HepG2 (cell line): Measurements from ENCODE around the gene PIP4K2B. TPM values are rescaled to one million over a fixed set of nuclear protein-coding genes. Genes with fewer than 3 reads are reported as not detected.

Source experiments
- NONO ChIP-seq, 2 experiments: fragments of 450-650 bp in 1 of 2; sonication (generic) in 1 of 2; formaldehyde crosslinking in 1 of 2; IDR thresholded peaks in 1 of 2; conservative IDR thresholded peaks in 1 of 2; 2 replicates each; pipeline versions ENCODE4 v1.6.1 to v1.8.0; 2017 to 2022; ENCODE audit warnings: mild to moderate bottlenecking in 1 of 2, missing genetic modification reagents in 1 of 2, moderate library complexity in 1 of 2
- ZNF614 ChIP-seq: IDR thresholded peaks from 2 replicates; pipeline ENCODE4 v1.6.1; 2018; ENCODE audit warnings: missing biosample characterization, missing genetic modification reagents, inconsistent platforms, borderline replicate concordance
- polyA plus RNA-seq, 8 experiments: library from polyadenylated mRNA; depleted of rRNA in 3 of 8; stranded (reverse) in 7 of 8; unstranded in 1 of 8; fragments of >200 nt; fragmentation: Illumina TruSeq in 4 of 8; extraction: Trizol in 4 of 8; gene quantifications; 2 replicates each; pipeline versions ENCODE4 v1.2.1 to v1.2.3, GENCODE V29; 2011 to 2016; ENCODE audit warnings: low read depth in 4 of 8, missing spikeins in 1 of 8, mixed read lengths in 1 of 8; ENCODE audit not compliant: insufficient read depth in 1 of 8
- total RNA-seq, 5 experiments: library from RNA; depleted of rRNA; stranded (reverse); fragments of >200 nt; fragmentation: Illumina TruSeq; extraction: Trizol; gene quantifications; 2 replicates each; pipeline ENCODE4 v1.2.3, GENCODE V29; 2016; ENCODE audit warnings: low read depth in 1 of 5
- TF ChIP-seq, protein P1 (sequence below): sonication (generic); formaldehyde crosslinking; IDR thresholded peaks from 2 replicates; pipeline ENCODE4; 2020; ENCODE audit warnings: missing genetic modification reagents, mild to moderate bottlenecking, borderline replicate concordance
- TF ChIP-seq, protein P2 (sequence below): sonication (generic); formaldehyde crosslinking; IDR thresholded peaks from 2 replicates; pipeline ENCODE4 v1.4.0; 2020; ENCODE audit warnings: missing genetic modification reagents

The PIP4K2B gene
- total and polyA plus RNA-seq, 2 of the 13 experiments (the other 11 are each of a cell fraction or from before 2014, with no cell fraction given): 20.4 to 54.0 TPM

DNA sequence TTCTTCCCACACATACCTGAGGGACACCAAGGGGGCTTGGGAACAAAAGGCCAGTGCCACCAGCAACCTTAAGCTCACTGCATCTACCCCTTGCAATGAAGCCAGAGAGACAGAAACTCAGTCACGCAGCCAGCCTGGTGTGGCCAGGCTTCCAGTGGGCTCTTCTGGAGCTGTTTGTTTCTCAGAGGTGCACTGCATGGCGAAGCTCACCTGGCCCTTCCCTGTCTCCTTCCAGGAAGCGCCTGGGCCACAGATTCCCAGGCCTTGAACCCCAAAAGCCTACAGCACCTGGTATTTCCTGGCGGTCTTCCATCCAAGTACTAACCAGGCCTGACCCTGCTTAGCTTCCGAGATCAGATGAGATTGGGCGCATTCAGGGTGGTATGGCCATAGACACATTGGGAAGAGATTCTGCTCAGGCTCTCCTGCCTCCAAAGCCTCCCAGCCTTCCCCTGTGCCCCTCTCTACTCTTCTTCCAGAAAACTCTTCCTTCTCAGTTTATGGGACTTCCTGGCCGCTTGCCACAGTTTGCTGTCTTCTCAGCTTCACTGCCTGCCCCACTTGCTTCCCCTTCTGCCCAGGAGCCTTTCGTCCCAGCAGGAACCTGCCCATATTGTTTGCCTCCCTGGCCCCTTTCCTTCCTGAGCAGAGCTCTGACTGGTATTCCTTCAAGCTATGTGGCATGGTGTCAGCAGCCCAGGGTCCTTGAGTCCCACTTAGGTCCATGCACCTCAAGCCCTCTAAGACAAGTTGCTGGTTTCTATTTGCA lies 67.6 kb downstream of the PIP4K2B start (continued):
- TF ChIP-seq, protein P1, sequence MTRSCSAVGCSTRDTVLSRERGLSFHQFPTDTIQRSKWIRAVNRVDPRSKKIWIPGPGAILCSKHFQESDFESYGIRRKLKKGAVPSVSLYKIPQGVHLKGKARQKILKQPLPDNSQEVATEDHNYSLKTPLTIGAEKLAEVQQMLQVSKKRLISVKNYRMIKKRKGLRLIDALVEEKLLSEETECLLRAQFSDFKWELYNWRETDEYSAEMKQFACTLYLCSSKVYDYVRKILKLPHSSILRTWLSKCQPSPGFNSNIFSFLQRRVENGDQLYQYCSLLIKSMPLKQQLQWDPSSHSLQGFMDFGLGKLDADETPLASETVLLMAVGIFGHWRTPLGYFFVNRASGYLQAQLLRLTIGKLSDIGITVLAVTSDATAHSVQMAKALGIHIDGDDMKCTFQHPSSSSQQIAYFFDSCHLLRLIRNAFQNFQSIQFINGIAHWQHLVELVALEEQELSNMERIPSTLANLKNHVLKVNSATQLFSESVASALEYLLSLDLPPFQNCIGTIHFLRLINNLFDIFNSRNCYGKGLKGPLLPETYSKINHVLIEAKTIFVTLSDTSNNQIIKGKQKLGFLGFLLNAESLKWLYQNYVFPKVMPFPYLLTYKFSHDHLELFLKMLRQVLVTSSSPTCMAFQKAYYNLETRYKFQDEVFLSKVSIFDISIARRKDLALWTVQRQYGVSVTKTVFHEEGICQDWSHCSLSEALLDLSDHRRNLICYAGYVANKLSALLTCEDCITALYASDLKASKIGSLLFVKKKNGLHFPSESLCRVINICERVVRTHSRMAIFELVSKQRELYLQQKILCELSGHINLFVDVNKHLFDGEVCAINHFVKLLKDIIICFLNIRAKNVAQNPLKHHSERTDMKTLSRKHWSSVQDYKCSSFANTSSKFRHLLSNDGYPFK (CRISPR knock-in tag): no peak
- TF ChIP-seq ZNF614 (CRISPR knock-in tag) (no peak), NONO (IDR thresholded peaks at IDR 0.05) (no peak), NONO (CRISPR knock-in tag; conservative IDR thresholded peaks at IDR 0.05) (no peak)
- TF ChIP-seq, protein P2, sequence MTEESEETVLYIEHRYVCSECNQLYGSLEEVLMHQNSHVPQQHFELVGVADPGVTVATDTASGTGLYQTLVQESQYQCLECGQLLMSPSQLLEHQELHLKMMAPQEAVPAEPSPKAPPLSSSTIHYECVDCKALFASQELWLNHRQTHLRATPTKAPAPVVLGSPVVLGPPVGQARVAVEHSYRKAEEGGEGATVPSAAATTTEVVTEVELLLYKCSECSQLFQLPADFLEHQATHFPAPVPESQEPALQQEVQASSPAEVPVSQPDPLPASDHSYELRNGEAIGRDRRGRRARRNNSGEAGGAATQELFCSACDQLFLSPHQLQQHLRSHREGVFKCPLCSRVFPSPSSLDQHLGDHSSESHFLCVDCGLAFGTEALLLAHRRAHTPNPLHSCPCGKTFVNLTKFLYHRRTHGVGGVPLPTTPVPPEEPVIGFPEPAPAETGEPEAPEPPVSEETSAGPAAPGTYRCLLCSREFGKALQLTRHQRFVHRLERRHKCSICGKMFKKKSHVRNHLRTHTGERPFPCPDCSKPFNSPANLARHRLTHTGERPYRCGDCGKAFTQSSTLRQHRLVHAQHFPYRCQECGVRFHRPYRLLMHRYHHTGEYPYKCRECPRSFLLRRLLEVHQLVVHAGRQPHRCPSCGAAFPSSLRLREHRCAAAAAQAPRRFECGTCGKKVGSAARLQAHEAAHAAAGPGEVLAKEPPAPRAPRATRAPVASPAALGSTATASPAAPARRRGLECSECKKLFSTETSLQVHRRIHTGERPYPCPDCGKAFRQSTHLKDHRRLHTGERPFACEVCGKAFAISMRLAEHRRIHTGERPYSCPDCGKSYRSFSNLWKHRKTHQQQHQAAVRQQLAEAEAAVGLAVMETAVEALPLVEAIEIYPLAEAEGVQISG: peak; percentile 4; the same call in 1 of the 2 replicates
